HEK293 (cell line): ENCODE results near the gene C11orf91.

ENCODE experiments used
- CTCF ChIP-seq: fragments of 450-650 bp; formaldehyde crosslinking; IDR thresholded peaks from 2 replicates; pipeline ENCODE4 v1.5.1; 2016; ENCODE audit warnings: missing biosample characterization, missing genetic modification characterization
- KLF16 ChIP-seq: fragments of 450-650 bp; formaldehyde crosslinking; IDR thresholded peaks from 2 replicates; pipeline ENCODE4 v1.5.1; 2017; ENCODE audit warnings: missing biosample characterization, missing genetic modification characterization
- PBX3 ChIP-seq: sonication (generic); formaldehyde crosslinking; IDR thresholded peaks from 2 replicates; pipeline ENCODE4 v1.8.1; 2022; ENCODE audit warnings: mild to moderate bottlenecking, moderate library complexity, missing genetic modification reagents
- REST ChIP-seq: fragments of 450-650 bp; formaldehyde crosslinking; IDR thresholded peaks from 2 replicates; pipeline ENCODE4 v1.5.1; 2016; ENCODE audit warnings: missing biosample characterization, missing genetic modification characterization
- ZNF184 ChIP-seq: fragments of 450-650 bp; IDR thresholded peaks from 2 replicates; pipeline ENCODE4 v1.5.1; 2018; ENCODE audit warnings: missing biosample characterization, mild to moderate bottlenecking, missing genetic modification characterization
- ZNF37A ChIP-seq: fragments of 450-650 bp; IDR thresholded peaks from 2 replicates; pipeline ENCODE4 v1.5.1; 2018; ENCODE audit warnings: missing biosample characterization, missing genetic modification characterization

GRCh38 chr11:33713856-33714398, 13.3 kb upstream of the C11orf91 start:
- TF ChIP-seq KLF16 (tag by site-specific recombination) = no peak
- no peak for TF ChIP-seq CTCF
- no peak for TF ChIP-seq REST (tag by site-specific recombination)
- TF ChIP-seq PBX3 (CRISPR knock-in tag) = no peak
- no peak for TF ChIP-seq ZNF184 (tag by site-specific recombination)
- no peak for TF ChIP-seq ZNF37A (tag by site-specific recombination)
